Measurements from ENCODE around the gene PTGR2.
"Not testable (repeated sequence)": the region's sequence is repeated elsewhere in the genome, so short reads cannot be mapped to it uniquely, and the experiment has no call there.

PTGR2 gene

GRCh38 chr14:73851567-73852382 is at the start of gene PTGR2:
PTGR2 (plus strand) TSS chr14:73851831; CDS start chr14:73858863, 7,032 bp downstream.
- peak; percentile 66 for DNase-seq (ENCODE audit: low read depth)

- no peak for DNase-seq (ENCODE audit: low read depth)
Measured at GRCh38 chr14:73802431-73803188, 49.0 kb upstream of the PTGR2 start.

GRCh38 chr14:73804636-73805035 is 47.0 kb upstream of the PTGR2 start:
- DNase-seq (ENCODE audit: low read depth): no peak

GRCh38 chr14:73807457-73807856 is 44.2 kb upstream of the PTGR2 start:
- DNase-seq (ENCODE audit: low read depth): no peak

GRCh38 chr14:73809391-73809790 is 42.2 kb upstream of the PTGR2 start:
- no peak for DNase-seq (ENCODE audit: low read depth)

DNA sequence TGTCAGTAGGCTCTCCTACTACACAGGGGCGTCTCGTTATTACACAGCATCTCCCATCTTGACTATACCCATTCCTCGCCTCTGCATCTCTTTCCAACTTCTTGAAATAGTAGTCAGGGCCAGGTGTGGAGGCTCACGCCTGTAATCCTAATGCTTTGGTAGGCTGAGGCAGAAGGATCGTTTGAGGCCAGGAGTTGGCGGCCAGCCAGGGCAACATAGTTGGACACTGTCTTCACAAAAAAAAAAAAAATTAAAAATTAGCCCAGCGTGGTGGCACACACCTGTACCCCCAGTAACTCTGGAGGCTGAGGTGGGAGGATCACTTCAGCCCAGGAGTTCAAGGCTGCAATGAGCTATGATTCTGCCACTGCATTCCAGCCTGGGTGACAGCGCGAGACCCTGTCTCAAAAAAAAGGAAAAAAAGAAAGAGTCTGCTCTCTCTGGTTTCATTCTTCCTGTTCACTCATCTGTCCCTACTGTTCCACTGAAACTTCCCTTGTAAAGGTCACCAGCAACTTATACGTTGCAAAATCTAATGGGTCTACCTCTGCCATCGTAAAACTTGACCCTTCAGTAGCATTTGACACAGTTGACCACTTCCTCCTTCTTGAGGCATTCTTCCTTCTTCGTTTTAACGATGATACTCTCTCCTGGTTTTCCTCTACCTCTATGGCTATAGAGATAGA is 41.0 kb upstream of the PTGR2 start:
- DNase-seq (ENCODE audit: low read depth): no peak

DNA sequence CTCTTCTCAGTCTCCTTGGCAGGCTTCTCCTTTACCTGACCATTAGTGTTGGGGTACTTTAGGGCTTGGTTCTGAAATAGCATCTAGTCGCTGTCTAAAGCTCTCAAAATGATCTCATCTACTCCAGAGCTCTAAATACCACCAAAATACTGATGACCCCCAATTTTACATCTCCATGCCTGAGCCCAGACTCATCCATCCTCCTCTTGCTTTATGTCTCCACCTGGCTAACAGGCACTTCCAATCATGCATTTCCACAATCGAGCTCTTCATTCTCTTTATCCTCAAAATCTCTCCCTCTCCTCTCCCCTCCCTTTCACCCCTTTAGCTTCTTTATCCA is 40.5 kb upstream of the PTGR2 start:
- no peak for DNase-seq (ENCODE audit: low read depth)

DNA sequence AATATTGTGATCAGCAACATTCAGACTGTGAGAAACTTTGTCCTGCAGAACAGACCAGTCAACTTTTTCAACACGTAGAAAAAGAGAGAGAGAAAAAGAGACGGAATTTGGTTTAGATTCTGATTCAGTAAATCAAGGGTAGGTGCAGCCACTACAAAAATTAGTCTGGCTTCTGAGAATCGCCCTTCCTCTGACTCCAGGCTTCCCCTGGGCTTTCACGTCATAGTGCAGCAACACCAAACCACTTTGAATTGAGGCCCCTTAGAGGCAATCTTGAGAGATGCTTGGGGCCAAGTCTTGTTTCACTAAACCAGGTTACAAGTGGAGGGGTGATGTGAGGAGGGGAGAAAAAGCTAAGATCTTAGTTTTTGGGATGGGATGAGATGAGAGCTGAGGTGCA is 37.5 kb upstream of the PTGR2 start:
- no peak for DNase-seq (ENCODE audit: low read depth)

DNA sequence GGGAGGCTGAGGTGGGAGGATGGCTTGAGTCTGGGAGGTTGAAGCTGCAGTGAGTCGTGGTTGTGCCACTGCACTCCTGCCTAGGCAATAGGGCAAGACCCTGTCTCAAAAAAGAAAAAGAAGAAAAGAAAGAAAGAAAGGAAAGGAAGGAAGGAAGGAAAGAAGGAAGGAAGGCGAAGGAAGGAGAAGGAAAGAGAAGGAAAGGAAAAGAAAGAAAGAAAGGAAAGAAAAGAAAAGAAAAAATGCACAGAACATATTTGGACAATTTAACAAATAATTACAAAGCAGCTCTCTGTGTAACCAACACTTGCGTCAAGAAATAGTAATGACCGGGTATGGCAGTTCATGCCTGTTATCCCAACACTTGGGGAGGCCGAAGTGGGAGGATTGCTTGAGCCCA is 35.8 kb upstream of the PTGR2 start:
- DNase-seq (ENCODE audit: low read depth): no peak

DNA sequence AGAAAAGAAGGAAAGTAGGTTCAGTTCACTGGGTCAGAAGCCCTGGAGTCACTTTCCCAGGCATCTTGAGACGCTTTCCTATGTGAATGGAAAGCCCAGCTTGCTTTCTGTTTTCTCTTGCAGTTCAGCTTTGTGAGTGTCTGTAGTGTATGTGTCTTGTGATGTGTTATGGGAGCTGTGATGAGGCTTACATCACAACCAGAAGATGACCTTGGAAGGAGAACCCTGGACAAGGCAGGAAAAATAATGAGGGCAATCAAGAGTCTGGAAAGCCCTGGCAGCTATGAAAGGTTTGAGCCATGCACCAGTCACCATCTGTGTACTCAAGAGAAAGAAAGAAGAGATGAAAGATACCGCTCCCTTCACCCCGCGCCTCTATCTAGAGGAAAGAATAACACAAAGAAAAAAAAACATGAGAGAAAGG is 35.2 kb upstream of the PTGR2 start:
- no peak for DNase-seq (ENCODE audit: low read depth)

- no peak for DNase-seq (ENCODE audit: low read depth)
Measured at GRCh38 chr14:73817020-73817655, 34.5 kb upstream of the PTGR2 start.

DNA sequence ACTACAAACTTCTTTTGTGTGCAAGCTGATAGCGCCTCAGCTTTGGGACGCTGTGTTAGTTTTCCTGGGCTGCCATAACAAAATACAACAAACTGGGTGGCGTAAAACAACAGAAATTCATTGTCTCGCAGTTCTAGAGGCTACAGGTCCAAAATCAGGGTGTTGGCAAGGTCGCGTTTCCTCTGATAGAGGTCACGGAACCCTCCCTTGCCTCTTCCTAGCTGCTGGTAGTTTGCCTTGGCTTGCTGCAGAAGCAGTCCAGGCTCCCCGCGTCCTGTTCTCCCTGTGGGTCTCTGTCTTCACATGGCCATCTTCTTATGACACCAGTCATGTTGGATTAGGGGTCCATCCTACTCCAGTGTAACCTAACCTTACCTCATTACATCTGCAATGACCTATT is 32.8 kb upstream of the PTGR2 start:
- DNase-seq (ENCODE audit: low read depth): no peak

GRCh38 chr14:73820631-73821030 is 31.0 kb upstream of the PTGR2 start:
- no peak for DNase-seq (ENCODE audit: low read depth)

DNA sequence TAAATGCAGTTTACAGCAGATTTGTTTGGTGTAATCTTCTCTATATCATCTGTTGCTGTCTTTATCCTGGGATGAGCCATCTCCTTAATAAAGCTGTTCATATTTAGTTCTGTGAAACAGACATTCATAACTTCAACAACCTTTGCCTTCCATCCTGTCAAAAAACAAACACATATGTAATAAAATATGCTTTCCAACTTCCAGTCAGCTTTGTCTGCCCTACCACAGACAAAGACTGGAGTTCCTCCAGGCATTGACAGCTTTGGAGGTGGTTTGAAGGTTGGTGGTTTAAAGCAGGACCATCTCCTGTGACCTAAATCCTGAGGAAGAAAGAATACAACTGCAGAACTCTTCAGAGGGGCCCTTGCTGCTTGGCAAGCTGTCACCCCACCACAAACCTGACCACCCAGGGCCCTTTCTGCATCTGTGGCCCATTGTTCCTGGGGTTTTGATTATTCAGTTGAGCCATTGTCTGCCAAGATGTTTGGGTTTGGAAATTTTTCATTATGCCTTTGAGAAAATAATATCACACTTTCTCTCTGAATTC is 28.2 kb upstream of the PTGR2 start:
- no peak for DNase-seq (ENCODE audit: low read depth)

- no peak for DNase-seq (ENCODE audit: low read depth)
Measured at GRCh38 chr14:73824127-73824526, 27.5 kb upstream of the PTGR2 start.

DNA sequence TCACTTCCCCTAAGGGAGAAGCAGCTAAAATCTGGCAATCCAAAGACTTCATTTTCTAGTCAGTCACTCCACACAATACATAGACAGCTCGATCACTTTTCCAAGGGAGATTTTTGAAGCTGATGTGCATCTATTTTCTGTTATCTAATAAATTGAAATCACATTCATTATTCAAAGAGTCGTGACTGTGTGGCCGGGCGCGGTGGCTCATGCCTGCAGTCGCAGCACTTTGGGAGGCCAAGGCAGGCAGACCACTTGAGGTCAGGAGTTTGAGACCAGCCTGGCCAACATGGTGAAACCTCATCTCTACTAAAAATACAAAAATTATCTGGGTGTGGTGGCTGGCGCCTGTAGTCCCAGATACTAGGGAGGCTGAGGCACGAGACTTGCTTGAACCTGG is 27.1 kb upstream of the PTGR2 start:
- DNase-seq (ENCODE audit: low read depth): no peak

DNA sequence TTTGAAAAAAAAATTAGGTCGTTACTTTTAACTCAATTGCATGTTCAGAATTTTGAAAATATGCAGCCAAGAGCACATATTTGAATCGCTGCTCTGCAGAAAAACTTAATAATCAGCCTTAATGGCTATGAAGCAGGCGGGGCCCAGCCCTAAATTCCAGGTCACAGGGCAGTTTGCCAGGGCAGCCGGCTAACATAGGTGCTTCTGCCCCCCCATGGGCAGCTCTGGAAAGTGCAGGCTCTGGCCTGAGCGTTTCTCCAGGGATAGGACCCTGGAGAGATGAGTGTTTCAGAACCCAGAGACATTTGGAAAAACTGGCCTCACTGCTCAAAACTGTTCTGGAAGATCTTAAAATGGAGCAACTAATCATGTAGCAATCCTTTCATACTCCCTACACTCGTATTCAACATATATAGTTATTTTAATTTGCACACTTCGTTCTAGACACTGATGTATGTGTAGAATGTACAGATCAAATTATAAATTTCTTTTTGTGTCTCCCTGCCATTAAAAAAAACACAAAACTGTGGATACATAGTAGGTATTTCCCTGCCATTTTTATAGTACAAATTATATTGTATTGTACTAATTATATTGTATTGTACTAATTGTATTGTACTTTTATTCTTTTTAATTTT is 26.0 kb upstream of the PTGR2 start:
- peak; percentile 58 for DNase-seq (ENCODE audit: low read depth)

GRCh38 chr14:73827190-73827589 is 24.4 kb upstream of the PTGR2 start:
- not testable (repeated sequence) for DNase-seq (ENCODE audit: low read depth)

GRCh38 chr14:73829071-73829470 is 22.6 kb upstream of the PTGR2 start:
- DNase-seq (ENCODE audit: low read depth): no peak

GRCh38 chr14:73829526-73830431 is 21.9 kb upstream of the PTGR2 start:
- DNase-seq (ENCODE audit: low read depth): no peak

DNA sequence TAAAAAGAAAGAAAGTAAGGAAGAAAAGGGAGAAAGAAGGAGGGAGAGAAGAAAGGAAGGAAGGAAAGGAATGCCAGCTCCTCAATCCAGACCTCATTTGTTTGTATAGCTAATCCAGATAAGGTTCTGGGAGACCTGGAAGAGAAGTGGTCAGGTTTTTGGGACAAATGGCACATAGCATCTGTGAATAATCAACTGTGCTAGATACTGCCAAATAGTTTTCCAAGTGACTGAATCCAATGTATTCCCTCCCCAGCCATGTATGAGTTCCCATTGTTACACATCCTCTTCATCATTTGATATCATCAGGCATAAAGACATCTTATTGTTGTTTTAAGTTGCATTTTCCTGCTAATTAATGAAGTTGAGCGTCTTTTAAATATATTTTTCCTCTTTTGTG is 18.6 kb upstream of the PTGR2 start:
- DNase-seq (ENCODE audit: low read depth): no peak

Data from stimulated activated CD8-positive, alpha-beta memory T cell treated with anti-CD3 and anti-CD28 coated beads, Interleukin-7, amount 100 ng/mL, for 24 hours (primary cell).